Skeletal muscle tissue (tissue), 4 donors: ENCODE results near the gene DMRT1. TPM values are rescaled to one million over a fixed set of nuclear protein-coding genes. Genes with fewer than 3 reads are reported as not detected.

Experiments used
- H3K27ac ChIP-seq: one replicate; pipeline ENCODE4 v1.7.0; 2013; ENCODE audit warnings: mild to moderate bottlenecking, low read depth, low read length, inconsistent platforms
- H3K27me3 ChIP-seq, 3 donors: one replicate each; pipeline ENCODE4 v1.7.0; 2013; ENCODE audit warnings: low read length in 3 of 3; ENCODE audit not compliant: control insufficient read depth in 3 of 3, insufficient read depth in 3 of 3
- H3K36me3 ChIP-seq, 3 donors: one replicate each; pipeline ENCODE4 v1.7.0; 2013; ENCODE audit warnings: low read length in 3 of 3; ENCODE audit not compliant: control insufficient read depth in 3 of 3, insufficient read depth in 3 of 3
- H3K4me1 ChIP-seq, 3 donors: one replicate each; pipeline ENCODE4 v1.7.0; 2013; ENCODE audit warnings: low read length in 3 of 3, mild to moderate bottlenecking in 3 of 3; ENCODE audit not compliant: control insufficient read depth in 3 of 3, insufficient read depth in 3 of 3
- H3K4me3 ChIP-seq, 3 donors: one replicate each; pipeline ENCODE4 v1.7.0; 2013; ENCODE audit warnings: low read length in 3 of 3
- H3K9ac ChIP-seq, 3 donors: one replicate each; pipeline ENCODE4 v1.7.0; 2013; ENCODE audit warnings: low read length in 3 of 3, mild to moderate bottlenecking in 3 of 3, moderate library complexity in 2 of 3, low read depth in 1 of 3
- H3K9me3 ChIP-seq, 3 donors: one replicate each; pipeline ENCODE4 v1.7.0; 2013; ENCODE audit warnings: low read length in 3 of 3; ENCODE audit not compliant: control insufficient read depth in 3 of 3
- total RNA-seq: library from RNA; depleted of rRNA; stranded (reverse); fragments of >200 nt; gene quantifications from one replicate; pipeline ENCODE4 v1.2.3, GENCODE V29; 2014
- donor health status: Osteomylitis.

The DMRT1 gene
- total RNA-seq, 1 donor from 2014 or later, result not detected

- H3K9ac ChIP-seq, result no peak overlapping the region
- no peaks in the 10 kb centered on the region for H3K27me3 ChIP-seq
- H3K36me3 ChIP-seq, result no peaks in the 10 kb centered on the region
- no peak overlapping the region for H3K27ac ChIP-seq
- no peaks in the 10 kb centered on the region for H3K4me1 ChIP-seq
- H3K4me3 ChIP-seq, result no peak overlapping the region
- H3K9me3 ChIP-seq, result no peaks in the 10 kb centered on the region
These were observed 30.4 kb upstream of the DMRT1 start for GRCh38 chr9:811106-811531.

- no peaks in the 10 kb centered on the region for H3K9me3 ChIP-seq
- H3K27me3 ChIP-seq, result no peaks in the 10 kb centered on the region
- H3K9ac ChIP-seq, result no peak overlapping the region
- no peak overlapping the region for H3K4me3 ChIP-seq
- H3K27ac ChIP-seq, result no peak overlapping the region
- H3K36me3 ChIP-seq, result no peaks in the 10 kb centered on the region
- H3K4me1 ChIP-seq, result no peaks in the 10 kb centered on the region
These were observed 22.5 kb upstream of the DMRT1 start for GRCh38 chr9:818958-819357.

- Histone ChIP-seq H3K4me1 (no peaks in the 10 kb centered on the region), H3K27me3 (no peaks in the 10 kb centered on the region), H3K27ac (no peak overlapping the region), H3K9ac (no peak overlapping the region), H3K9me3 (no peaks in the 10 kb centered on the region), H3K4me3 (no peak overlapping the region), H3K36me3 (no peaks in the 10 kb centered on the region)
These were observed 14.8 kb upstream of the DMRT1 start for GRCh38 chr9:826500-827280.

- Histone ChIP-seq H3K27ac (no peak overlapping the region), H3K9ac (no peak overlapping the region), H3K27me3 (peaks cover 29 to 38% (median 34%) of the 10 kb centered on the region in 3 donors), H3K9me3 (no peaks in the 10 kb centered on the region), H3K36me3 (no peaks in the 10 kb centered on the region), H3K4me1 (no peaks in the 10 kb centered on the region), H3K4me3 (no peak overlapping the region)
These were observed 1.2 kb upstream of the DMRT1 start for GRCh38 chr9:840343-840742.

GRCh38 chr9:842635-843426, 1.3 kb downstream of the DMRT1 start:
- H3K9ac ChIP-seq, result no peak overlapping the region
- H3K36me3 ChIP-seq, result no peaks in the 10 kb centered on the region
- H3K9me3 ChIP-seq, result no peaks in the 10 kb centered on the region
- no peak overlapping the region for H3K27ac ChIP-seq
- H3K4me1 ChIP-seq, result no peaks in the 10 kb centered on the region
- no peak overlapping the region for H3K4me3 ChIP-seq
- peaks cover 42 to 57% (median 50%) of the 10 kb centered on the region in 3 donors for H3K27me3 ChIP-seq

GRCh38 chr9:843427-843785, 1.9 kb downstream of the DMRT1 start:
- no peaks in the 10 kb centered on the region for H3K9me3 ChIP-seq
- H3K4me1 ChIP-seq, result no peaks in the 10 kb centered on the region
- H3K27ac ChIP-seq, result no peak overlapping the region
- H3K27me3 ChIP-seq, result peaks cover 43 to 60% (median 50%) of the 10 kb centered on the region in 3 donors
- no peaks in the 10 kb centered on the region for H3K36me3 ChIP-seq
- H3K4me3 ChIP-seq, result no peak overlapping the region
- H3K9ac ChIP-seq, result no peak overlapping the region

- Histone ChIP-seq H3K9ac (no peak overlapping the region), H3K36me3 (no peaks in the 10 kb centered on the region), H3K4me3 (no peak overlapping the region), H3K9me3 (no peaks in the 10 kb centered on the region), H3K4me1 (no peaks in the 10 kb centered on the region), H3K27me3 (peaks cover 35 to 41% (median 41%) of the 10 kb centered on the region in 3 donors), H3K27ac (no peak overlapping the region)
These were observed 5.4 kb downstream of the DMRT1 start for GRCh38 chr9:846852-847251.

- H3K36me3 ChIP-seq, result no peaks in the 10 kb centered on the region
- peaks cover 32 to 38% (median 37%) of the 10 kb centered on the region in 3 donors for H3K27me3 ChIP-seq
- no peak overlapping the region for H3K9ac ChIP-seq
These were observed 6.0 kb downstream of the DMRT1 start for GRCh38 chr9:847505-847904.

GRCh38 chr9:849431-849830, 7.9 kb downstream of the DMRT1 start:
- Histone ChIP-seq H3K36me3 (no peaks in the 10 kb centered on the region), H3K27me3 (peaks cover 14 to 35% (median 24%) of the 10 kb centered on the region in 3 donors), H3K4me3 (no peak overlapping the region), H3K9ac (no peak overlapping the region), H3K9me3 (no peaks in the 10 kb centered on the region), H3K27ac (no peak overlapping the region), H3K4me1 (no peaks in the 10 kb centered on the region)

More at GRCh38 chr9:847505-847904, 6.0 kb downstream of the DMRT1 start:
- Histone ChIP-seq H3K9me3 (no peaks in the 10 kb centered on the region), H3K4me1 (no peaks in the 10 kb centered on the region), H3K27ac (no peak overlapping the region), H3K4me3 (no peak overlapping the region)

- H3K27ac ChIP-seq, result no peak overlapping the region
- H3K4me1 ChIP-seq, result no peaks in the 10 kb centered on the region
- H3K27me3 ChIP-seq, result peaks cover 4 to 13% (median 5%) of the 10 kb centered on the region in 3 donors
- no peaks in the 10 kb centered on the region for H3K36me3 ChIP-seq
- H3K9ac ChIP-seq, result no peak overlapping the region
- H3K4me3 ChIP-seq, result no peak overlapping the region
- no peaks in the 10 kb centered on the region for H3K9me3 ChIP-seq
These were observed 11.0 kb downstream of the DMRT1 start for GRCh38 chr9:852539-852938.
